Parietal lobe (tissue), 1 donor: ENCODE measurements around the gene CYP4Z1. TPM values are rescaled to one million over a fixed set of nuclear protein-coding genes. Genes with fewer than 3 reads are reported as not detected.

ENCODE experiments used
- total RNA-seq: library from RNA; depleted of rRNA; stranded (reverse); fragments of >200 nt; gene quantifications from one replicate; pipeline ENCODE4 v1.2.3, GENCODE V29; 2014

Gene CYP4Z1
- 0.63 TPM for total RNA-seq

GRCh38 chr1:47067097-47067594 is at the start of gene CYP4Z1:
Gene CYP4Z1 (plus strand): TSS chr1:47067231. CDS start chr1:47067491, 260 bp downstream.

GRCh38 chr1:47023268-47024140 is 43.5 kb upstream of the CYP4Z1 start, which contains the start of gene CYP4X1:
Gene CYP4X1 (plus strand): TSS chr1:47023669. CDS start chr1:47023818, 149 bp downstream.

GRCh38 chr1:47137198-47137597 is 70.2 kb downstream of the CYP4Z1 start, which contains the start of gene CYP4A22:
Gene CYP4A22 (plus strand): TSS chr1:47137441. CDS start chr1:47137486, 45 bp downstream.

Other genes with a start within 250 kb of the CYP4Z1 start
- gene CYP4A11, start 125.8 kb upstream of the CYP4Z1 start, total RNA-seq, result 0.31 TPM
- 24.1 TPM for gene CYP4X1, start 43.6 kb upstream of the CYP4Z1 start, total RNA-seq
- not detected for gene CYP4A22, start 70.2 kb downstream of the CYP4Z1 start, total RNA-seq
- not detected for gene PDZK1IP1, start 122.8 kb downstream of the CYP4Z1 start, total RNA-seq
- gene TAL1, start 165.0 kb downstream of the CYP4Z1 start, total RNA-seq, result 0.94 TPM
- gene STIL, start 246.9 kb downstream of the CYP4Z1 start, total RNA-seq, result 10.0 TPM